Tracheal epithelial cell (primary cell): ENCODE measurements around the gene CD86. TPM values are rescaled to one million over a fixed set of nuclear protein-coding genes. Genes with fewer than 3 reads are reported as not detected.

Experiments used
- total RNA-seq: library from RNA; depleted of rRNA; stranded (reverse); fragments of >200 nt; gene quantifications from 2 replicates; pipeline ENCODE4 v1.2.1, GENCODE V29; 2014

The CD86 gene
- under 0.01 TPM in 1 of 2 replicates, not detected in the other for total RNA-seq

GRCh38 chr3:122055215-122055614, at the start of gene CD86:
Gene CD86 (plus strand): TSS chr3:122055362. CDS start chr3:122055490, 128 bp downstream.

GRCh38 chr3:122021811-122022401, 33.3 kb upstream of the CD86 start, which contains the start of gene ILDR1:
Gene ILDR1 (minus strand): TSS chr3:122022247. CDS start chr3:122022077, 170 bp downstream.

Other genes starting within 250 kb of the CD86 start
- 14.2 and 26.6 TPM in 2 replicates for gene IQCB1, start 220.3 kb upstream of the CD86 start, total RNA-seq
- 0.72 and 9.2 TPM in 2 replicates for gene EAF2, start 220.2 kb upstream of the CD86 start, total RNA-seq
- gene SLC15A2, start 161.0 kb upstream of the CD86 start, total RNA-seq: 0.96 and 6.2 TPM in 2 replicates
- 0.96 and 2.6 TPM in 2 replicates for gene ILDR1, start 33.1 kb upstream of the CD86 start, total RNA-seq
- gene CASR, start 128.3 kb downstream of the CD86 start, total RNA-seq: under 0.01 TPM in 1 of 2 replicates, not detected in the other